CD4-positive, alpha-beta T cell (primary cell): ENCODE measurements around the gene ALG11. TPM values are rescaled to one million over a fixed set of nuclear protein-coding genes. Genes with fewer than 3 reads are reported as not detected.

Experiments
- ATAC-seq: fragments of 200-7000 bp; cut with Tn5 transposase; one replicate; pipeline ENCODE4 v1.10.0; 2022; ENCODE audit warnings: mild to moderate bottlenecking; ENCODE audit not compliant: poor library complexity
- CTCF ChIA-PET: fragments of 350-600 bp; sonication (Branson Sonifier 250); formaldehyde crosslinking; loops from one replicate; lab custom pipeline; 2021; ENCODE audit warnings: antibody characterized with exemption, inconsistent platforms; lab: Charles Lee
- POLR2A ChIA-PET: fragments of 350-600 bp; sonication (Branson Sonifier 250); formaldehyde crosslinking; loops from one replicate; lab custom pipeline; 2021; ENCODE audit warnings: antibody characterized with exemption, inconsistent platforms; lab: Charles Lee
- DNase-seq, 14 experiments: peaks; one replicate each; pipeline ENCODE4 v3.0.0-alpha.2; 2013 to 2020; ENCODE audit warnings: mixed read lengths in 2 of 14
- H3K27ac ChIP-seq, 2 donors: one replicate each; pipeline versions ENCODE4 v1.5.1 to v1.7.0; 2013; ENCODE audit warnings: low read length in 2 of 2, low read depth in 1 of 2, mild to moderate bottlenecking in 1 of 2
- H3K27me3 ChIP-seq, 2 experiments: 1 replicate in 1 of 2; 2 replicates in 1 of 2; pipeline versions ENCODE4 v1.6.1 to v1.7.0; 2013; ENCODE audit warnings: low read length in 2 of 2, control low read depth in 1 of 2, mild to moderate bottlenecking in 1 of 2, moderate library complexity in 1 of 2; ENCODE audit not compliant: insufficient read depth in 2 of 2, control insufficient read depth in 1 of 2
- H3K36me3 ChIP-seq: one replicate; pipeline ENCODE4 v1.6.1; 2013; ENCODE audit warnings: low read length, control low read depth; ENCODE audit not compliant: insufficient read depth
- H3K4me1 ChIP-seq: one replicate; pipeline ENCODE4 v1.6.1; 2013; ENCODE audit warnings: low read length, control low read depth; ENCODE audit not compliant: insufficient read depth
- H3K4me3 ChIP-seq: one replicate; pipeline ENCODE4 v1.5.1; 2013; ENCODE audit warnings: mild to moderate bottlenecking, low read length, moderate library complexity
- H3K9me3 ChIP-seq, 2 experiments: 1 replicate in 1 of 2; 2 replicates in 1 of 2; pipeline versions ENCODE4 v1.6.1 to v1.7.0; 2013; ENCODE audit warnings: low read length in 2 of 2, mild to moderate bottlenecking in 2 of 2, control low read depth in 1 of 2, moderate library complexity in 1 of 2; ENCODE audit not compliant: control insufficient read depth in 1 of 2, insufficient read depth in 1 of 2
- H3K27ac Mint-ChIP-seq: one replicate; pipeline ENCODE4 v1.8.0; 2020; ENCODE audit warnings: mixed read lengths
- H3K27me3 Mint-ChIP-seq: one replicate; pipeline ENCODE4 v1.8.0; 2021; ENCODE audit warnings: mixed read lengths
- H3K36me3 Mint-ChIP-seq: one replicate; pipeline ENCODE4 v1.8.0; 2021; ENCODE audit warnings: low read depth, mixed read lengths
- H3K4me1 Mint-ChIP-seq: one replicate; pipeline ENCODE4 v1.8.0; 2021; ENCODE audit warnings: low read depth, mixed read lengths
- H3K4me3 Mint-ChIP-seq: one replicate; pipeline ENCODE4 v1.8.0; 2020; ENCODE audit warnings: mild to moderate bottlenecking, mixed read lengths
- H3K9me3 Mint-ChIP-seq: one replicate; pipeline ENCODE4 v1.8.0; 2020; ENCODE audit warnings: mixed read lengths
- CTCF ChIP-seq: fragments of 200-600 bp; IDR thresholded peaks from one replicate; pipeline ENCODE4 v1.8.0; 2022; ENCODE audit warnings: antibody characterized with exemption, mild to moderate bottlenecking
- intact Hi-C, 2 experiments: fragments of 100-400 bp; cut with DNase I in 1 of 2; cut with micrococcal nuclease in 1 of 2; formaldehyde crosslinking; loops; one replicate each; pipeline versions ENCODE4 v1.15.1 to v1.9.0; 2023 to 2025; cut with DNase I, micrococcal nuclease
- total RNA-seq, 174 experiments: library from RNA in 2 of 174; stranded (reverse) in 2 of 174; gene quantifications; one replicate each; pipeline ENCODE4 v1.2.3 and lab custom pipeline; 2021 to 2026

The ALG11 gene
- total RNA-seq, 2 experiments from 2014 or later = 25.8 to 29.8 TPM

GRCh38 chr13:52070929-52071523, 58.8 kb downstream of the ALG11 start:
- peak; percentile 55 for ATAC-seq
- POLR2A ChIA-PET = interaction anchor here (0.7 kb wide), 1 partner anchor 89 kb away, joined by 4 read pairs; no protein-coding TSS in a partner anchor
- H3K27ac Mint-ChIP-seq = no peak overlapping the region
- Histone ChIP-seq H3K4me1 (no peaks in the 10 kb centered on the region), H3K36me3 (no peaks in the 10 kb centered on the region), H3K9me3 (peaks cover 17 to 19% of the 10 kb centered on the region in 2 experiments), H3K27ac (no peak overlapping the region), H3K4me3 (no peak overlapping the region), H3K27me3 (peaks cover 3 to 4% of the 10 kb centered on the region in 2 experiments)
- DNase-seq = peak in 6 of 14 experiments; percentile 3 to 16 (median 7)
- intact Hi-C loops = no loop called here
- peaks cover 12% of the 10 kb centered on the region for H3K9me3 Mint-ChIP-seq
- H3K27me3 Mint-ChIP-seq = peaks cover 50% of the 10 kb centered on the region
- peaks cover 13% of the 10 kb centered on the region for H3K36me3 Mint-ChIP-seq
- no peaks in the 10 kb centered on the region for H3K4me1 Mint-ChIP-seq
- CTCF ChIA-PET = no interaction called here
- no peak overlapping the region for H3K4me3 Mint-ChIP-seq
- TF ChIP-seq CTCF = no peak

Other genes starting within 250 kb of the ALG11 start
- gene DHRS12, start 208.2 kb upstream of the ALG11 start, total RNA-seq = 10 to 100 TPM in 1 of 2 experiments, 1 to 10 TPM in 1; 10.0 to 14.8 TPM
- 1 to 10 TPM; 2.7 to 2.8 TPM for gene TMEM272, start 167.2 kb upstream of the ALG11 start, total RNA-seq
- gene CCDC70, start 150.4 kb upstream of the ALG11 start, total RNA-seq = not detected
- 1 to 10 TPM in 1 of 2 experiments, under 1 TPM in 1; 0.85 to 1.2 TPM for gene ATP7B, start 948 bp upstream of the ALG11 start, total RNA-seq
- gene UTP14C, start 12.3 kb downstream of the ALG11 start, total RNA-seq = 1 to 10 TPM; 1.3 to 1.9 TPM
- under 1 TPM in 1 of 2 experiments, not detected in 1; 0.08 TPM for gene NEK5, start 116.7 kb downstream of the ALG11 start, total RNA-seq
- gene NEK3, start 147.2 kb downstream of the ALG11 start, total RNA-seq = 1 to 10 TPM; 7.0 TPM